Breast epithelium (tissue), 3 donors: ENCODE results near the gene CUL1.

ENCODE experiments used
- CTCF ChIP-seq, 3 donors: fragments of 450-650 bp; IDR thresholded peaks; one replicate each; pipeline ENCODE4 v1.5.1; 2016 to 2017; ENCODE audit warnings: antibody characterized with exemption in 3 of 3, mild to moderate bottlenecking in 3 of 3, moderate library complexity in 3 of 3
- POLR2A ChIP-seq: fragments of 450-650 bp; IDR thresholded peaks from one replicate; pipeline ENCODE4 v1.6.1; 2016; ENCODE audit warnings: antibody characterized with exemption, mild to moderate bottlenecking, moderate library complexity

- TF ChIP-seq POLR2A = no peak
- TF ChIP-seq CTCF (IDR thresholded peaks at IDR 0.05) = no peak
Measured at GRCh38 chr7:148688526-148688925, 10.2 kb upstream of the CUL1 start.
